Endothelial cell of umbilical vein (primary cell): ENCODE data around the gene APOBEC3A. TPM values are rescaled to one million over a fixed set of nuclear protein-coding genes. Genes with fewer than 3 reads are reported as not detected.

Experiments used
- BruUV-seq: library from RNA; stranded (reverse); fragments of 400-500 nt; replicated peaks from 2 replicates; lab custom pipeline; 2021; lab: Mats Ljungman, UMichigan
- CTCF ChIA-PET: fragments of 300-600, 350-600 bp; sonication (Branson Sonifier 250); formaldehyde crosslinking; loops from one replicate; lab custom pipeline; 2021; ENCODE audit warnings: antibody characterized with exemption, inconsistent platforms; lab: Charles Lee
- POLR2A ChIA-PET: fragments of 300-600, 350-600 bp; sonication (Branson Sonifier 250); formaldehyde crosslinking; loops from one replicate; lab custom pipeline; 2021; ENCODE audit warnings: antibody characterized with exemption, inconsistent platforms; lab: Charles Lee
- DNase-seq: peaks from one replicate; pipeline ENCODE4 v3.0.0-alpha.2; 2011; ENCODE audit warnings: low read depth, low spot score
- FAIRE-seq: peaks from 2 replicates; lab custom pipeline; 2011; peaks lifted over from hg19 to GRCh38; lab: Jason Lieb, UNC
- H2AFZ ChIP-seq: 2 replicates; pipeline ENCODE4 v1.6.0; 2012; ENCODE audit warnings: low read depth, low read length, control low read depth, inconsistent platforms
- H3K27ac ChIP-seq: 2 replicates; pipeline ENCODE4 v1.5.1; 2011; ENCODE audit warnings: low read depth, mild to moderate bottlenecking, control low read depth, low read length, moderate library complexity; ENCODE audit not compliant: insufficient read depth
- H3K27me3 ChIP-seq, 2 experiments: 2 replicates each; pipeline versions ENCODE4 v1.6.0 to v1.6.1; 2011; ENCODE audit warnings: low read length in 2 of 2, mixed read lengths in 1 of 2; ENCODE audit not compliant: control insufficient read depth in 2 of 2, insufficient read depth in 2 of 2
- H3K36me3 ChIP-seq, 2 experiments: 2 replicates in 1 of 2; 3 replicates in 1 of 2; pipeline ENCODE4 v1.5.1; 2011; ENCODE audit warnings: low read length in 2 of 2, mild to moderate bottlenecking in 1 of 2, moderate library complexity in 1 of 2; ENCODE audit not compliant: control insufficient read depth in 2 of 2, insufficient read depth in 2 of 2; ENCODE audit errors: extremely low read depth in 1 of 2
- H3K4me1 ChIP-seq: 3 replicates; pipeline ENCODE4 v1.5.1; 2011; ENCODE audit warnings: mild to moderate bottlenecking, low read length; ENCODE audit not compliant: control insufficient read depth, insufficient read depth; ENCODE audit errors: extremely low read depth
- H3K4me2 ChIP-seq: 2 replicates; pipeline ENCODE4 v1.6.1; 2011; ENCODE audit warnings: low read length, control low read depth, mixed read lengths; ENCODE audit not compliant: insufficient read depth
- H3K4me3 ChIP-seq, 3 experiments: fragments of 200-600 bp in 1 of 3; sonication (generic), shearing (Covaris generic) in 1 of 3; replicated peaks in 1 of 3; 2 replicates each; pipeline ENCODE4 v1.5.1; 2011 to 2016; ENCODE audit warnings: control low read depth in 3 of 3, low read length in 3 of 3, mild to moderate bottlenecking in 2 of 3, inconsistent platforms in 1 of 3, low read depth in 1 of 3, moderate library complexity in 1 of 3; ENCODE audit not compliant: insufficient read depth in 1 of 3
- H3K79me2 ChIP-seq: 2 replicates; pipeline ENCODE4 v1.6.0; 2012; ENCODE audit warnings: low read length, inconsistent platforms; ENCODE audit not compliant: control insufficient read depth, insufficient read depth
- H3K9ac ChIP-seq: replicated peaks from 2 replicates; pipeline ENCODE3; 2011; ENCODE audit warnings: low read length, control low read depth; ENCODE audit not compliant: insufficient read depth; ENCODE audit errors: extremely low read depth
- H3K9me1 ChIP-seq: replicated peaks from 3 replicates; pipeline ENCODE4 v1.6.0; 2011; ENCODE audit warnings: mild to moderate bottlenecking, low read length; ENCODE audit not compliant: control insufficient read depth, insufficient read depth; ENCODE audit errors: extremely low read depth
- H3K9me3 ChIP-seq: replicated peaks from 2 replicates; pipeline ENCODE4 v1.5.1; 2012; ENCODE audit warnings: low read length, inconsistent platforms; ENCODE audit not compliant: control insufficient read depth, insufficient read depth
- H4K20me1 ChIP-seq: replicated peaks from 2 replicates; pipeline ENCODE3; 2011; ENCODE audit warnings: mild to moderate bottlenecking, low read length; ENCODE audit not compliant: control insufficient read depth, insufficient read depth; ENCODE audit errors: extremely low read depth
- EZH2 ChIP-seq: IDR thresholded peaks from 2 replicates; pipeline ENCODE4 v1.6.1; 2012; ENCODE audit warnings: borderline replicate concordance, low read depth, mild to moderate bottlenecking, moderate library complexity, low read length, inconsistent platforms; ENCODE audit not compliant: severe bottlenecking
- FOS ChIP-seq: IDR thresholded peaks from 2 replicates; pipeline ENCODE4 v1.6.1; 2011; ENCODE audit warnings: mild to moderate bottlenecking, low read length, moderate library complexity, borderline replicate concordance; ENCODE audit not compliant: insufficient read depth
- GATA2 ChIP-seq: IDR thresholded peaks from 2 replicates; pipeline ENCODE4 v1.7.0; 2011; ENCODE audit warnings: low read depth, mild to moderate bottlenecking, moderate library complexity, mixed read lengths, low read length; ENCODE audit not compliant: insufficient read length, insufficient read depth
- MYC ChIP-seq: IDR thresholded peaks from one replicate; pipeline ENCODE4 v1.6.1; 2011; ENCODE audit warnings: mild to moderate bottlenecking, low read depth, low read length
- POLR2A ChIP-seq: IDR thresholded peaks from 2 replicates; pipeline ENCODE4 v1.6.1; 2012; ENCODE audit warnings: low read depth, mild to moderate bottlenecking, control low read depth, low read length
- POLR2AphosphoS5 ChIP-seq: IDR thresholded peaks from 2 replicates; pipeline ENCODE4 v1.6.1; 2012; ENCODE audit warnings: low read depth, mild to moderate bottlenecking, control low read depth, low read length, moderate library complexity; ENCODE audit not compliant: insufficient read depth
- dilution Hi-C: fragments of 300-500 bp; cut with MboI; formaldehyde crosslinking; loops from one replicate; pipeline ENCODE4 v1.15.0; 2019; ENCODE audit warnings: low sequenced_read_pairs; ENCODE audit not compliant: extremely low pct_ligation_motif_present
- intact Hi-C: fragments of 100-400 bp; cut with micrococcal nuclease; formaldehyde crosslinking; loops from one replicate; pipeline ENCODE4 v1.10.0; 2022
- polyA plus RNA-seq, 4 experiments: library from polyadenylated mRNA; depleted of rRNA in 3 of 4; stranded (reverse) in 3 of 4; unstranded in 1 of 4; fragments of >200 nt; gene quantifications; 2 replicates each; pipeline versions ENCODE4 v1.2.1 to v1.2.3, GENCODE V29; 2011 to 2012; ENCODE audit warnings: missing spikeins in 1 of 4
- total RNA-seq: library from RNA; stranded (reverse); gene quantifications from 2 replicates; pipeline ENCODE4 v1.2.3, GENCODE V29; 2021
- TF ChIP-seq, protein P1 (sequence below): IDR thresholded peaks from 2 replicates; pipeline ENCODE4 v1.6.1; 2011; ENCODE audit not compliant: insufficient read depth, insufficient read length
- TF ChIP-seq, protein P2 (sequence below), 2 donors: IDR thresholded peaks; 1 replicate in 1 of 2; 2 replicates in 1 of 2; pipeline ENCODE4 v1.5.1; 2011; ENCODE audit warnings: low read length in 2 of 2, mild to moderate bottlenecking in 2 of 2, moderate library complexity in 2 of 2, control low read depth in 1 of 2, inconsistent platforms in 1 of 2, low read depth in 1 of 2; ENCODE audit not compliant: insufficient read depth in 1 of 2; ENCODE audit errors: extremely low read depth in 1 of 2

The APOBEC3A gene
- total and polyA plus RNA-seq, 2 donors (not counting 3 experiments of a cell fraction or from before 2014, with no cell fraction given), result not detected

DNA sequence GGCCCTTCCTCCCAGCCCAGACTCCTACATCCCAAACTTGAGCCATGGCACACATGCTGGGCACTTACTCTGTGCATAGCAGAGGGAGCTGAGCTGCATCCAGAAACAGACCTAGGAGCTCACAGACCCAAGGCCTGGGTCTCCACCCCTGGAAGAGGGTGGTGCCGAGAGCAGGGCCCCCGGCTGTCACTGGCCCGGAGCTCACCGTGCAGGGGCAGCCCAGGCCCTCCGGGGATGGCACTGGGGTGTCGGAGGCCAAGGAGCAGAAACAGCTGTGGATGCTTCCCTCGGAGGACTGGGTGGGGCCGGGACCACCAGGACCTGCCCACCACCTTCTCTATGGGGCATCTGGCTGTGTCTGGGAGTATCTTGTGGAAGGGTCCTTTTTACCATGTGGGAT, 4.3 kb upstream of the APOBEC3A start:
- no peak for TF ChIP-seq POLR2A
- TF ChIP-seq, protein P1, sequence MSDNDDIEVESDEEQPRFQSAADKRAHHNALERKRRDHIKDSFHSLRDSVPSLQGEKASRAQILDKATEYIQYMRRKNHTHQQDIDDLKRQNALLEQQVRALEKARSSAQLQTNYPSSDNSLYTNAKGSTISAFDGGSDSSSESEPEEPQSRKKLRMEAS, result no peak
- no peak for TF ChIP-seq GATA2
- no peak for TF ChIP-seq POLR2AphosphoS5
- no peak for TF ChIP-seq MYC
- no peak for TF ChIP-seq EZH2
- TF ChIP-seq FOS, result no peak
- TF ChIP-seq, protein P2, sequence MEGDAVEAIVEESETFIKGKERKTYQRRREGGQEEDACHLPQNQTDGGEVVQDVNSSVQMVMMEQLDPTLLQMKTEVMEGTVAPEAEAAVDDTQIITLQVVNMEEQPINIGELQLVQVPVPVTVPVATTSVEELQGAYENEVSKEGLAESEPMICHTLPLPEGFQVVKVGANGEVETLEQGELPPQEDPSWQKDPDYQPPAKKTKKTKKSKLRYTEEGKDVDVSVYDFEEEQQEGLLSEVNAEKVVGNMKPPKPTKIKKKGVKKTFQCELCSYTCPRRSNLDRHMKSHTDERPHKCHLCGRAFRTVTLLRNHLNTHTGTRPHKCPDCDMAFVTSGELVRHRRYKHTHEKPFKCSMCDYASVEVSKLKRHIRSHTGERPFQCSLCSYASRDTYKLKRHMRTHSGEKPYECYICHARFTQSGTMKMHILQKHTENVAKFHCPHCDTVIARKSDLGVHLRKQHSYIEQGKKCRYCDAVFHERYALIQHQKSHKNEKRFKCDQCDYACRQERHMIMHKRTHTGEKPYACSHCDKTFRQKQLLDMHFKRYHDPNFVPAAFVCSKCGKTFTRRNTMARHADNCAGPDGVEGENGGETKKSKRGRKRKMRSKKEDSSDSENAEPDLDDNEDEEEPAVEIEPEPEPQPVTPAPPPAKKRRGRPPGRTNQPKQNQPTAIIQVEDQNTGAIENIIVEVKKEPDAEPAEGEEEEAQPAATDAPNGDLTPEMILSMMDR (IDR thresholded peaks at IDR 0.05; ENCODE audit: extremely low read depth in 1 of 2, insufficient read depth in 1 of 2, low read depth in 1 of 2, low read length in 2 of 2), result no peak
- Histone ChIP-seq H3K4me1 (no peaks in the 10 kb centered on the region), H3K9me3 (no peaks in the 10 kb centered on the region), H3K79me2 (no peaks in the 10 kb centered on the region), H4K20me1 (no peaks in the 10 kb centered on the region), H3K9ac (no peak overlapping the region), H2AFZ (no peak overlapping the region), H3K4me3 (no peak overlapping the region), H3K36me3 (no peaks in the 10 kb centered on the region), H3K27me3 (peaks cover 0 to 1% of the 10 kb centered on the region in 2 experiments), H3K27ac (no peak overlapping the region), H3K4me2 (no peak overlapping the region), H3K9me1 (no peaks in the 10 kb centered on the region)
- ChIA-PET CTCF (interaction anchor here (0.5 to 2.3 kb wide), 3 partner anchors 19 to 184 kb away, joined by 3 to 8 read pairs (median 3); no protein-coding TSS in a partner anchor), POLR2A (no interaction called here)
- DNase-seq (no peak), FAIRE-seq (no peak)
- BruUV-seq, result no TSS peak
- intact Hi-C loops (no loop called here), dilution Hi-C loops (no loop called here)
